ENCODE data around the gene CYFIP1.

- no peak for TF ChIP-seq CTCF (IDR thresholded peaks at IDR 0.05)
- TF ChIP-seq REST (IDR thresholded peaks at IDR 0.05; ENCODE audit: insufficient read depth in 1 of 2, low read depth in 2 of 2, low read length in 1 of 2): no peak
- TF ChIP-seq POLR2AphosphoS5 (IDR thresholded peaks at IDR 0.05; ENCODE audit: low read depth, low read length): no peak
- TF ChIP-seq TCF7L2 (IDR thresholded peaks at IDR 0.05; ENCODE audit: low read depth, low read length): no peak
- TF ChIP-seq SIN3A (IDR thresholded peaks at IDR 0.05; ENCODE audit: borderline replicate concordance, insufficient read depth, low read depth, low read length): no peak
Observed at GRCh38 chr15:22902981-22903380, 77.2 kb downstream of the CYFIP1 start.
